ENCODE results near the gene RAP1GDS1. TPM values are rescaled to one million over a fixed set of nuclear protein-coding genes. Genes with fewer than 3 reads are reported as not detected.

The RAP1GDS1 gene, protein sequence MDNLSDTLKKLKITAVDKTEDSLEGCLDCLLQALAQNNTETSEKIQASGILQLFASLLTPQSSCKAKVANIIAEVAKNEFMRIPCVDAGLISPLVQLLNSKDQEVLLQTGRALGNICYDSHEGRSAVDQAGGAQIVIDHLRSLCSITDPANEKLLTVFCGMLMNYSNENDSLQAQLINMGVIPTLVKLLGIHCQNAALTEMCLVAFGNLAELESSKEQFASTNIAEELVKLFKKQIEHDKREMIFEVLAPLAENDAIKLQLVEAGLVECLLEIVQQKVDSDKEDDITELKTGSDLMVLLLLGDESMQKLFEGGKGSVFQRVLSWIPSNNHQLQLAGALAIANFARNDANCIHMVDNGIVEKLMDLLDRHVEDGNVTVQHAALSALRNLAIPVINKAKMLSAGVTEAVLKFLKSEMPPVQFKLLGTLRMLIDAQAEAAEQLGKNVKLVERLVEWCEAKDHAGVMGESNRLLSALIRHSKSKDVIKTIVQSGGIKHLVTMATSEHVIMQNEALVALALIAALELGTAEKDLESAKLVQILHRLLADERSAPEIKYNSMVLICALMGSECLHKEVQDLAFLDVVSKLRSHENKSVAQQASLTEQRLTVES
- total RNA-seq, result 10 to 100 TPM; 19.4 to 38.0 (median 33.9) TPM

DNA sequence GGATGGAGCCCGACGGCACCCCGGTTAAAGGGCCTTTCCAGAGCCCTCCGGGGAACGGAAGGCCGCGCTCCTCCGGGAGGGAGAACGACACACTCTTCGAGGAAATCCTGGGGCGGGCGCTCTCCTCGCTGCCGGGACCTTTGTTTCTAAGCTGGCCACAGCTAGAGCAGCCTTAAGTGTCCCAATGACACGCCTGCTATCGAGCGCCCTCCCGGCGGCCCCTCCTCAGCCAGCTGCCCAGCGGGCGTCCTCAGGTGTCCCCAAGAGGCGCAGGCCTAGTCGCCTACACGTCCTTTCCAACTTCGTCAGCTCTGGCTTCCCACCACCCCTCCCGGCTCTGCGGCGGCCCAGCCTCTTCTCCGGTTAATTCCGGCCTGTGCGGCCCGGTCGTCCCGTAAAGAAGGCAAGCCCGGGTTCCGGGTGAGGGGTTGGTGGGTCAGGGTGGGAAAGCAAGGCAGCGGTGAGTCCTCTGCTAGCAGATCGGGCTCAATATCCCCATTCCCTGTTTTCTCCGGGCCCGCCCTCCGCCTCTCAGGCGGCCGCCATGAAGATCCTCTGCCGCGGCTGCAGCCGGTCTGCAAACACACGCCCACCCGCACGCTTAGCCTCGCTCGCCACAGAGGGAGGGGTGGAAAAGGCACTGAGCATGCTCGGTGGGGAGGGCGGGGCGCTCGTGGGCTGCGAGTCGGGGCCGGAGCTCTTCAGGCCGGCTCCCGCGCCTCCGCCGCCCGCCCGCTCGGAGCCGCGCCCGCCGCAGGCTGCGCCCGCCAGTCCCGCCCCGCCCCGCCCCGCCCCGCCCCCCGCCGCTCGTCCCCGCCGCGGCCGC lies at the start of gene RAP1GDS1:
TSS of gene RAP1GDS1 (plus strand) at position 806 of the 826 bp plus-strand sequence. CDS start 182 bp downstream, outside the sequence.
- Histone ChIP-seq H3K27ac (peak within 1 kb of the TSS; percentile 94 to 100 (median 97)), H3K36me3 (no peaks in the 10 kb centered on the region), H3K4me1 (peaks cover 0 to 31% (median 12%) of the 10 kb centered on the region in 3 donors), H3K4me3 (peak within 1 kb of the TSS; percentile 92 to 98 (median 94)), H3K27me3 (no peaks in the 10 kb centered on the region), H3K9me3 (no peaks in the 10 kb centered on the region)
- intact Hi-C loops (cut with DNase I), result no loop called here
- DNase-seq, result peak; percentile 73
- TF ChIP-seq POLR2A (IDR thresholded peaks at IDR 0.05), result peak in 3 of 4 donors; percentile 71 to 94 (median 91)
- TF ChIP-seq, protein P1, sequence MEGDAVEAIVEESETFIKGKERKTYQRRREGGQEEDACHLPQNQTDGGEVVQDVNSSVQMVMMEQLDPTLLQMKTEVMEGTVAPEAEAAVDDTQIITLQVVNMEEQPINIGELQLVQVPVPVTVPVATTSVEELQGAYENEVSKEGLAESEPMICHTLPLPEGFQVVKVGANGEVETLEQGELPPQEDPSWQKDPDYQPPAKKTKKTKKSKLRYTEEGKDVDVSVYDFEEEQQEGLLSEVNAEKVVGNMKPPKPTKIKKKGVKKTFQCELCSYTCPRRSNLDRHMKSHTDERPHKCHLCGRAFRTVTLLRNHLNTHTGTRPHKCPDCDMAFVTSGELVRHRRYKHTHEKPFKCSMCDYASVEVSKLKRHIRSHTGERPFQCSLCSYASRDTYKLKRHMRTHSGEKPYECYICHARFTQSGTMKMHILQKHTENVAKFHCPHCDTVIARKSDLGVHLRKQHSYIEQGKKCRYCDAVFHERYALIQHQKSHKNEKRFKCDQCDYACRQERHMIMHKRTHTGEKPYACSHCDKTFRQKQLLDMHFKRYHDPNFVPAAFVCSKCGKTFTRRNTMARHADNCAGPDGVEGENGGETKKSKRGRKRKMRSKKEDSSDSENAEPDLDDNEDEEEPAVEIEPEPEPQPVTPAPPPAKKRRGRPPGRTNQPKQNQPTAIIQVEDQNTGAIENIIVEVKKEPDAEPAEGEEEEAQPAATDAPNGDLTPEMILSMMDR (IDR thresholded peaks at IDR 0.05), result no peak
- 0% methylated on average over 2 to 14 of the region's 84 CpGs for WGBS, 2 donors

DNA sequence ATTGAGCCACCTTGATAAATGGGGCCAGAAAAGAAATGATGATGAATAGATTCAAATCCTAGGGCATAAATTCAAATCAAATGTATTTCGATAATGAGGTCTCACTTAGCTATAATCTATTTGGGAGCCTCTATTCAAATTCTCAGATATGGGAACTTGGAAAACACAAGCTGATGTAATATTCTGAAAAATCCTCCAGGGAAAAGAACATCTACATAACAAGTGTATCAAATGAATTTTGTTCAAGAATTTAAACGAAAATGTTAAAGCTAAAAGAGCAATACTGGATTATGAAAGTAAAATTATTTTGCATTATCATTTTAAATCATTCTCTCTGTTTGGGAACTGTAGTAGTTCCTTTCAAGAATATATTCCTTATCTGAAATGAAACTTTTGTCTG lies 38.9 kb upstream of the RAP1GDS1 start:
- no peak for DNase-seq
- Histone ChIP-seq H3K27me3 (no peaks in the 10 kb centered on the region), H3K27ac (no peak overlapping the region), H3K4me1 (peaks cover 0 to 9% (median 0%) of the 10 kb centered on the region in 3 donors), H3K4me3 (no peak overlapping the region), H3K36me3 (no peaks in the 10 kb centered on the region), H3K9me3 (no peaks in the 10 kb centered on the region)
- WGBS, 2 donors, result 55 to 58% methylated on average over 2 of the region's 2 CpGs
- intact Hi-C loops (cut with DNase I), result no loop called here
- no peak for TF ChIP-seq POLR2A (IDR thresholded peaks at IDR 0.05)
- TF ChIP-seq, protein P1 (IDR thresholded peaks at IDR 0.05), result no peak

DNA sequence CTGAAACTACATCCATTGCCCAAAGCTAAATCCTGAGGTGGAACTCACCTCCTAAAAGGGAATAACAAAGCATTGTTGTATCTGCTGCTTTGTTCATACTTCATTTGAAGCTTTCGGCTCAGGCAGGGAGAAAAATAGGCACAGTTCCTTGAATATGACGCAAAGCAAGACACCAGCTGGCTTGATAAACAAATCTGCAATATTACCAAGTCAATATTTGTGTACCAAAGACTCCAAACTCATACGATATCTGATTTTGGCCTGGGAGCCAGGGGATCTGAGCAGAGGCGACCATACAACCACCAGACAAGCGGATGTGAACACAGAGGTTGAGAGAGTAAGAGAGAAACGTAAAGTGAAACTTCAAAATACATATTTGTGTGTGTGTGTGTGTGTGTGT lies 34.8 kb upstream of the RAP1GDS1 start:
- no peaks in the 10 kb centered on the region for H3K36me3 ChIP-seq
- no peak overlapping the region for H3K4me3 ChIP-seq
- H3K27ac ChIP-seq, result no peak overlapping the region
- WGBS, 2 donors, result 84 to 93% methylated on average over 6 of the region's 6 CpGs
- no peak for TF ChIP-seq POLR2A (IDR thresholded peaks at IDR 0.05)
- TF ChIP-seq, protein P1 (IDR thresholded peaks at IDR 0.05), result no peak
- H3K4me1 ChIP-seq, result peaks cover 0 to 9% (median 0%) of the 10 kb centered on the region in 3 donors
- intact Hi-C loops (cut with DNase I), result no loop called here
- H3K9me3 ChIP-seq, result no peaks in the 10 kb centered on the region
- no peaks in the 10 kb centered on the region for H3K27me3 ChIP-seq
- no peak for DNase-seq

DNA sequence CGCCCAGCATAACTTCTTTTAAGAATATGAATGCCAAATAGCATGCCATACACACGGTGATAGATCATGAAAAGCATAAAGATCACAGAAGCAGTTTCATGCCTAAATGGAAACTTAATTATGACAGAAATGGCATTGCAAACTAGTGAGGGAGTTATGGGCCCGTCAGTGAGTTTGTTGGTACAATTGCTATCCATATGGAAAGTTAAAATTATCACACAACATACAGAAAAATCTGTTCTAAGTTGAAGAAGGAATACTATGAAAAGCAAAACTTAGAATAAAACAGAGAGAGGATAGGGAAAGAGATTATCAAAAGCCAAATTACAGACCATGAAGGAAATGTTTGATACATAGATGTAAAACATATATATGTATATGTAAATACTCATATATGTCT lies 30.2 kb upstream of the RAP1GDS1 start:
- no peak for DNase-seq
- intact Hi-C loops (cut with DNase I), result no loop called here
- no peaks in the 10 kb centered on the region for H3K4me1 ChIP-seq
- WGBS, 2 donors, result 89 to 91% methylated on average over 3 of the region's 3 CpGs
- no peaks in the 10 kb centered on the region for H3K27me3 ChIP-seq
- H3K9me3 ChIP-seq, result no peaks in the 10 kb centered on the region
- H3K36me3 ChIP-seq, result no peaks in the 10 kb centered on the region
- TF ChIP-seq POLR2A (IDR thresholded peaks at IDR 0.05), result no peak
- TF ChIP-seq, protein P1 (IDR thresholded peaks at IDR 0.05), result no peak
- no peak overlapping the region for H3K27ac ChIP-seq
- H3K4me3 ChIP-seq, result no peak overlapping the region
